Anterior cingulate cortex (tissue), 58 donors: ENCODE data around the gene RNF180.
A peak's percentile ranks its signal among the peaks of the same experiment; 100 is the strongest.
"Not testable (repeated sequence)": the region's sequence is repeated elsewhere in the genome, so short reads cannot be mapped to it uniquely, and the experiment has no call there.

Source experiments
- DNase-seq, 58 donors: peaks; one replicate each; lab custom pipeline; 2025; lab: John Stamatoyannopoulos, UW

Gene RNF180

GRCh38 chr5:64340293-64340692 is 174.7 kb downstream of the RNF180 start:
- DNase-seq, result no peak

GRCh38 chr5:64341340-64341739 is 175.7 kb downstream of the RNF180 start:
- no peak for DNase-seq

- no peak for DNase-seq
Measured at GRCh38 chr5:64344501-64344900, 178.9 kb downstream of the RNF180 start.

- peak in 1 of 58 donors; percentile 0 for DNase-seq
Measured at GRCh38 chr5:64347309-64347708, 181.7 kb downstream of the RNF180 start.

- DNase-seq, result no peak
Measured at GRCh38 chr5:64364426-64364825, 198.8 kb downstream of the RNF180 start.

GRCh38 chr5:64384765-64385164 is 219.1 kb downstream of the RNF180 start:
- DNase-seq, result no peak

- no peak for DNase-seq
Measured at GRCh38 chr5:64397552-64397951, 231.9 kb downstream of the RNF180 start.

- DNase-seq, result not testable (repeated sequence)
Measured at GRCh38 chr5:64398735-64399134, 233.1 kb downstream of the RNF180 start.

- DNase-seq, result not testable (repeated sequence)
Measured at GRCh38 chr5:64407103-64407825, 241.6 kb downstream of the RNF180 start.

- no peak for DNase-seq
Measured at GRCh38 chr5:64417390-64417789, 251.7 kb downstream of the RNF180 start.

- DNase-seq, result no peak
Measured at GRCh38 chr5:64418013-64418412, 252.4 kb downstream of the RNF180 start.
